PC-3 (cell line): ENCODE measurements around the gene ATP7A.

Source experiments
- EZH2 ChIP-seq: fragments of 300-600 bp; sonication (generic); IDR thresholded peaks from one replicate; pipeline ENCODE4 v1.6.1; 2017; ENCODE audit warnings: antibody characterized with exemption, mild to moderate bottlenecking, low read length; ENCODE audit not compliant: unreplicated experiment
- EZH2phosphoT487 ChIP-seq: fragments of 300-600 bp; sonication (generic); IDR thresholded peaks from 2 replicates; pipeline ENCODE4 v1.6.1; 2018; ENCODE audit warnings: mild to moderate bottlenecking, antibody characterized with exemption, low read length, borderline replicate concordance
- TF ChIP-seq, protein P1 (sequence below): fragments of 300-600 bp; sonication (generic); conservative IDR thresholded peaks from 2 replicates; pipeline ENCODE4 v1.5.1; 2017; ENCODE audit warnings: antibody characterized with exemption, low read depth, mild to moderate bottlenecking, low read length

DNA sequence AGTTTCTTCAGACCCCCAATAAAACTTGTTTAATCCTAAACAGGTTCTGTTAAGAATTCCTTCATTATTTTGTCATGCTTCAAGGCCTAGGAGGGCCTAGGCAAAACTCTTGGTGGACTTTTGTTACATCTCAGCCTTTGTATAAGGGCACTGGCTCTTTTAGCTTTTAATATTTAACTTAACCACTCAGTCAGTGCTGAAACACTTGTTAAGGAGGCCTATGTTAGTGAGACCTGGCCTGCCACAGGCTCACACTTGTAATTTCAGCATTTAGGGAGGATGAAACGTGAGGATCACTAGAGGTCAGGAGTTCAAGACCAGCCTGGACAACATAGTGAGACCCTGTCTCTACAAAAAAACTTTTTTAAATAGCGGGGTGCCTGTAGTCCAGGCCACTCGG, 160.8 kb downstream of the ATP7A start:
- TF ChIP-seq, protein P1, sequence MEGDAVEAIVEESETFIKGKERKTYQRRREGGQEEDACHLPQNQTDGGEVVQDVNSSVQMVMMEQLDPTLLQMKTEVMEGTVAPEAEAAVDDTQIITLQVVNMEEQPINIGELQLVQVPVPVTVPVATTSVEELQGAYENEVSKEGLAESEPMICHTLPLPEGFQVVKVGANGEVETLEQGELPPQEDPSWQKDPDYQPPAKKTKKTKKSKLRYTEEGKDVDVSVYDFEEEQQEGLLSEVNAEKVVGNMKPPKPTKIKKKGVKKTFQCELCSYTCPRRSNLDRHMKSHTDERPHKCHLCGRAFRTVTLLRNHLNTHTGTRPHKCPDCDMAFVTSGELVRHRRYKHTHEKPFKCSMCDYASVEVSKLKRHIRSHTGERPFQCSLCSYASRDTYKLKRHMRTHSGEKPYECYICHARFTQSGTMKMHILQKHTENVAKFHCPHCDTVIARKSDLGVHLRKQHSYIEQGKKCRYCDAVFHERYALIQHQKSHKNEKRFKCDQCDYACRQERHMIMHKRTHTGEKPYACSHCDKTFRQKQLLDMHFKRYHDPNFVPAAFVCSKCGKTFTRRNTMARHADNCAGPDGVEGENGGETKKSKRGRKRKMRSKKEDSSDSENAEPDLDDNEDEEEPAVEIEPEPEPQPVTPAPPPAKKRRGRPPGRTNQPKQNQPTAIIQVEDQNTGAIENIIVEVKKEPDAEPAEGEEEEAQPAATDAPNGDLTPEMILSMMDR = no peak
- TF ChIP-seq EZH2 (no peak), EZH2phosphoT487 (no peak)
